Liver (tissue), 9 donors: ENCODE data around the gene DAND5. TPM values are rescaled to one million over a fixed set of nuclear protein-coding genes. Genes with fewer than 3 reads are reported as not detected.

Source experiments
- DNase-seq: peaks from one replicate; pipeline ENCODE4 v3.0.0-alpha.2; 2017; ENCODE audit warnings: low spot score
- H3K27ac ChIP-seq, 2 donors: one replicate each; pipeline ENCODE4 v1.7.0; 2013; ENCODE audit warnings: inconsistent platforms in 2 of 2, low read length in 2 of 2, control low read depth in 1 of 2, low read depth in 1 of 2, mild to moderate bottlenecking in 1 of 2
- H3K27me3 ChIP-seq, 4 donors: one replicate each; pipeline versions ENCODE4 v1.6.1 to v1.7.0; 2013; ENCODE audit warnings: low read length in 3 of 4, inconsistent platforms in 1 of 4, mild to moderate bottlenecking in 1 of 4, moderate library complexity in 1 of 4; ENCODE audit not compliant: control insufficient read depth in 4 of 4, insufficient read depth in 4 of 4
- H3K36me3 ChIP-seq, 4 donors: one replicate each; pipeline versions ENCODE4 v1.6.1 to v1.7.0; 2013; ENCODE audit warnings: low read length in 3 of 4, mild to moderate bottlenecking in 3 of 4, low read depth in 1 of 4, moderate library complexity in 1 of 4; ENCODE audit not compliant: control insufficient read depth in 4 of 4, insufficient read depth in 3 of 4
- H3K4me1 ChIP-seq, 4 donors: one replicate each; pipeline versions ENCODE4 v1.6.1 to v1.7.0; 2013; ENCODE audit warnings: low read length in 3 of 4, mild to moderate bottlenecking in 3 of 4, moderate library complexity in 1 of 4; ENCODE audit not compliant: control insufficient read depth in 4 of 4, insufficient read depth in 4 of 4
- H3K4me3 ChIP-seq, 3 donors: one replicate each; pipeline versions ENCODE4 v1.6.1 to v1.7.0; 2013; ENCODE audit warnings: low read length in 3 of 3, control low read depth in 1 of 3, low read depth in 1 of 3, mild to moderate bottlenecking in 1 of 3
- H3K9ac ChIP-seq, 2 donors: one replicate each; pipeline ENCODE4 v1.7.0; 2013; ENCODE audit warnings: low read length in 2 of 2, mild to moderate bottlenecking in 2 of 2, moderate library complexity in 2 of 2, control low read depth in 1 of 2, low read depth in 1 of 2
- H3K9me3 ChIP-seq, 4 donors: one replicate each; pipeline versions ENCODE4 v1.6.1 to v1.7.0; 2013; ENCODE audit warnings: low read length in 3 of 4; ENCODE audit not compliant: control insufficient read depth in 4 of 4
- FOXA2 ChIP-seq: IDR thresholded peaks from 2 replicates; pipeline ENCODE4 v1.6.1; 2016; ENCODE audit warnings: antibody characterized with exemption
- GABPA ChIP-seq, 2 donors: IDR thresholded peaks in 1 of 2; conservative IDR thresholded peaks in 1 of 2; 2 replicates each; pipeline ENCODE4 v1.6.1; 2016; ENCODE audit warnings: antibody characterized with exemption in 2 of 2, mild to moderate bottlenecking in 1 of 2, moderate library complexity in 1 of 2
- HNF4A ChIP-seq, 2 donors: conservative IDR thresholded peaks; 2 replicates each; pipeline ENCODE4 v1.6.1; 2016; ENCODE audit warnings: antibody characterized with exemption in 2 of 2, mild to moderate bottlenecking in 2 of 2
- HNF4G ChIP-seq: IDR thresholded peaks from 2 replicates; pipeline ENCODE4 v1.6.1; 2016; ENCODE audit warnings: antibody characterized with exemption
- JUND ChIP-seq, 2 donors: IDR thresholded peaks; 2 replicates each; pipeline ENCODE4 v1.6.1; 2016; ENCODE audit warnings: antibody characterized with exemption in 2 of 2
- NR2F2 ChIP-seq: IDR thresholded peaks from 2 replicates; pipeline ENCODE4 v1.6.1; 2016; ENCODE audit warnings: antibody characterized with exemption
- RAD21 ChIP-seq, 2 donors: IDR thresholded peaks; 2 replicates each; pipeline ENCODE4 v1.6.1; 2016; ENCODE audit warnings: antibody characterized with exemption in 2 of 2, mild to moderate bottlenecking in 2 of 2
- RXRA ChIP-seq, 2 donors: IDR thresholded peaks; 2 replicates each; pipeline ENCODE4 v1.6.1; 2017 to 2018; ENCODE audit warnings: antibody characterized with exemption in 2 of 2, mild to moderate bottlenecking in 1 of 2
- SP1 ChIP-seq: IDR thresholded peaks from 2 replicates; pipeline ENCODE4 v1.6.1; 2018; ENCODE audit warnings: antibody characterized with exemption, mild to moderate bottlenecking
- YY1 ChIP-seq: IDR thresholded peaks from 2 replicates; pipeline ENCODE4 v1.6.1; 2016; ENCODE audit warnings: antibody characterized with exemption, mild to moderate bottlenecking
- WGBS: extraction: QIAGEN DNeasy Blood & Tissue Kit; methylation state at CpG from one replicate; pipeline ENCODE4 v1.1.7; 2013; 5-methylcytosine and 5-hydroxymethylcytosine counted together
- polyA plus RNA-seq, 2 donors: library from polyadenylated mRNA; stranded (reverse) in 1 of 2; unstranded in 1 of 2; fragments of 200-250 nt in 1 of 2; fragments of >200 nt in 1 of 2; fragmentation: Nextera tagmentation in 1 of 2; extraction: Ambion mirVana in 1 of 2; gene quantifications; one replicate each; pipeline versions ENCODE4 v1.2.1 to v1.2.3, GENCODE V29; 2013 to 2015
- total RNA-seq, 2 donors: library from RNA; depleted of rRNA; stranded (reverse); fragments of >200 nt; gene quantifications; one replicate each; pipeline ENCODE4 v1.2.3, GENCODE V29; 2014
- TF ChIP-seq, protein P1 (sequence below): fragments of 150-350 bp; IDR thresholded peaks from 2 replicates; pipeline ENCODE4 v1.5.1; 2017; ENCODE audit warnings: improper control_type of control experiment, low read depth, low read length; ENCODE audit not compliant: missing input control
- TF ChIP-seq, protein P2 (sequence below): IDR thresholded peaks from 2 replicates; pipeline ENCODE4 v1.6.1; 2016; ENCODE audit warnings: antibody characterized with exemption, mild to moderate bottlenecking
- TF ChIP-seq, protein P3 (sequence below): IDR thresholded peaks from 2 replicates; pipeline ENCODE4 v1.6.1; 2016; ENCODE audit warnings: antibody characterized with exemption
- donor health status: healthy.
- donor health status: healthy.
- donor health status: healthy.
- donor health status: healthy.
- donor health status: healthy.

DAND5 gene
- total and polyA plus RNA-seq, 4 donors: 0.23 TPM; not detected in 3

DNA sequence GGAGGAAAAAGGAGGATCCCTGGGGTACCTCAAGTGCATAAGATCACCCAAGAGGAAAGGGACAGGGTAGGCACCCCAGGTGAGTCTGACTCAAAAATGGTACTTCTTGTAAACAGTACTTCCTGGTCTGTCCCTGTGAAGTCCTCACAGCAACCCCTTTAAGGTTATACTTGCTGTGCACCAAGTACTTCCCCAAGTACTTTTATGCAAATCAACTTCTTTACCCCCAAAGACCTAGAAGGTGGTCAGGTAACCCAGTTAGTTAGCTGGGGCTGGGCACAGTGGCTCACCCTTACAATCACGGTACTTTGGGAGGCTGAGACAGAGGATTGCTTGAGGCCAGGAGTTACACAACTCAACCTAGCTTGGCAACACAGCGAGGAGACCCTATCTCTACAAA lies 28.5 kb upstream of the DAND5 start (continued):
- no peak for TF ChIP-seq NR2F2

DNA sequence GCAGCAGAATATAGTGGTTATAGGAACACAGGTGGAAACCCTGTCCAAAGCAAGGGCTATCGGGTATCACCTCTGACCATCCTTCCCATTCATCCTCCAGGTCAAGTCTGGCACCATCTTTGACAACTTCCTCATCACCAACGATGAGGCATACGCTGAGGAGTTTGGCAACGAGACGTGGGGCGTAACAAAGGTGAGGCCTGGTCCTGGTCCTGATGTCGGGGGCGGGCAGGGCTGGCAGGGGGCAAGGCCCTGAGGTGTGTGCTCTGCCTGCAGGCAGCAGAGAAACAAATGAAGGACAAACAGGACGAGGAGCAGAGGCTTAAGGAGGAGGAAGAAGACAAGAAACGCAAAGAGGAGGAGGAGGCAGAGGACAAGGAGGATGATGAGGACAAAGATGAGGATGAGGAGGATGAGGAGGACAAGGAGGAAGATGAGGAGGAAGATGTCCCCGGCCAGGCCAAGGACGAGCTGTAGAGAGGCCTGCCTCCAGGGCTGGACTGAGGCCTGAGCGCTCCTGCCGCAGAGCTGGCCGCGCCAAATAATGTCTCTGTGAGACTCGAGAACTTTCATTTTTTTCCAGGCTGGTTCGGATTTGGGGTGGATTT lies 25.8 kb upstream of the DAND5 start:
- 85% methylated on average over 18 of the region's 18 CpGs for WGBS
- DNase-seq: no peak
- no peak overlapping the region for H3K9ac ChIP-seq
- H3K27ac ChIP-seq: no peak overlapping the region
- TF ChIP-seq HNF4G (no peak), SP1 (no peak), NR2F2 (no peak), YY1 (no peak), HNF4A (conservative IDR thresholded peaks at IDR 0.05) (no peak), JUND (IDR thresholded peaks at IDR 0.05) (no peak), RAD21 (IDR thresholded peaks at IDR 0.05) (no peak)
- TF ChIP-seq, protein P1, sequence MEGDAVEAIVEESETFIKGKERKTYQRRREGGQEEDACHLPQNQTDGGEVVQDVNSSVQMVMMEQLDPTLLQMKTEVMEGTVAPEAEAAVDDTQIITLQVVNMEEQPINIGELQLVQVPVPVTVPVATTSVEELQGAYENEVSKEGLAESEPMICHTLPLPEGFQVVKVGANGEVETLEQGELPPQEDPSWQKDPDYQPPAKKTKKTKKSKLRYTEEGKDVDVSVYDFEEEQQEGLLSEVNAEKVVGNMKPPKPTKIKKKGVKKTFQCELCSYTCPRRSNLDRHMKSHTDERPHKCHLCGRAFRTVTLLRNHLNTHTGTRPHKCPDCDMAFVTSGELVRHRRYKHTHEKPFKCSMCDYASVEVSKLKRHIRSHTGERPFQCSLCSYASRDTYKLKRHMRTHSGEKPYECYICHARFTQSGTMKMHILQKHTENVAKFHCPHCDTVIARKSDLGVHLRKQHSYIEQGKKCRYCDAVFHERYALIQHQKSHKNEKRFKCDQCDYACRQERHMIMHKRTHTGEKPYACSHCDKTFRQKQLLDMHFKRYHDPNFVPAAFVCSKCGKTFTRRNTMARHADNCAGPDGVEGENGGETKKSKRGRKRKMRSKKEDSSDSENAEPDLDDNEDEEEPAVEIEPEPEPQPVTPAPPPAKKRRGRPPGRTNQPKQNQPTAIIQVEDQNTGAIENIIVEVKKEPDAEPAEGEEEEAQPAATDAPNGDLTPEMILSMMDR: no peak
- TF ChIP-seq, protein P2, sequence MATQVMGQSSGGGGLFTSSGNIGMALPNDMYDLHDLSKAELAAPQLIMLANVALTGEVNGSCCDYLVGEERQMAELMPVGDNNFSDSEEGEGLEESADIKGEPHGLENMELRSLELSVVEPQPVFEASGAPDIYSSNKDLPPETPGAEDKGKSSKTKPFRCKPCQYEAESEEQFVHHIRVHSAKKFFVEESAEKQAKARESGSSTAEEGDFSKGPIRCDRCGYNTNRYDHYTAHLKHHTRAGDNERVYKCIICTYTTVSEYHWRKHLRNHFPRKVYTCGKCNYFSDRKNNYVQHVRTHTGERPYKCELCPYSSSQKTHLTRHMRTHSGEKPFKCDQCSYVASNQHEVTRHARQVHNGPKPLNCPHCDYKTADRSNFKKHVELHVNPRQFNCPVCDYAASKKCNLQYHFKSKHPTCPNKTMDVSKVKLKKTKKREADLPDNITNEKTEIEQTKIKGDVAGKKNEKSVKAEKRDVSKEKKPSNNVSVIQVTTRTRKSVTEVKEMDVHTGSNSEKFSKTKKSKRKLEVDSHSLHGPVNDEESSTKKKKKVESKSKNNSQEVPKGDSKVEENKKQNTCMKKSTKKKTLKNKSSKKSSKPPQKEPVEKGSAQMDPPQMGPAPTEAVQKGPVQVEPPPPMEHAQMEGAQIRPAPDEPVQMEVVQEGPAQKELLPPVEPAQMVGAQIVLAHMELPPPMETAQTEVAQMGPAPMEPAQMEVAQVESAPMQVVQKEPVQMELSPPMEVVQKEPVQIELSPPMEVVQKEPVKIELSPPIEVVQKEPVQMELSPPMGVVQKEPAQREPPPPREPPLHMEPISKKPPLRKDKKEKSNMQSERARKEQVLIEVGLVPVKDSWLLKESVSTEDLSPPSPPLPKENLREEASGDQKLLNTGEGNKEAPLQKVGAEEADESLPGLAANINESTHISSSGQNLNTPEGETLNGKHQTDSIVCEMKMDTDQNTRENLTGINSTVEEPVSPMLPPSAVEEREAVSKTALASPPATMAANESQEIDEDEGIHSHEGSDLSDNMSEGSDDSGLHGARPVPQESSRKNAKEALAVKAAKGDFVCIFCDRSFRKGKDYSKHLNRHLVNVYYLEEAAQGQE: no peak
- H3K4me3 ChIP-seq: no peak overlapping the region
- no peaks in the 10 kb centered on the region for H3K27me3 ChIP-seq
- peaks cover 9 to 50% (median 35%) of the 10 kb centered on the region in 4 donors for H3K4me1 ChIP-seq
- peaks cover 19 to 46% (median 45%) of the 10 kb centered on the region in 4 donors for H3K36me3 ChIP-seq
- H3K9me3 ChIP-seq: no peaks in the 10 kb centered on the region

DNA sequence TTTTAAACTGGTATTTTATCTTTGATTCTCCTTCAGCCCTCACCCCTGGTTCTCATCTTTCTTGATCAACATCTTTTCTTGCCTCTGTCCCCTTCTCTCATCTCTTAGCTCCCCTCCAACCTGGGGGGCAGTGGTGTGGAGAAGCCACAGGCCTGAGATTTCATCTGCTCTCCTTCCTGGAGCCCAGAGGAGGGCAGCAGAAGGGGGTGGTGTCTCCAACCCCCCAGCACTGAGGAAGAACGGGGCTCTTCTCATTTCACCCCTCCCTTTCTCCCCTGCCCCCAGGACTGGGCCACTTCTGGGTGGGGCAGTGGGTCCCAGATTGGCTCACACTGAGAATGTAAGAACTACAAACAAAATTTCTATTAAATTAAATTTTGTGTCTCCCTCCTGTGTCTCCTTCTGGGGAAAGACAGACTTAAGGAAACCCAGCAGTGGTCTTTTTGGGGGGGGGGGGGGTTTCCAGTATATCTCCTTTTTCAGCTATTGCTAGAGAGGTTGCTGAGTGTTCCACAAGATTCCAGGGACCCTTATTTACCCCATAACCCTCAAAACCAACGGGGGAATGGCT lies 25.2 kb upstream of the DAND5 start:
- 86% methylated on average over 2 of the region's 2 CpGs for WGBS
- Histone ChIP-seq H3K9ac (no peak overlapping the region), H3K4me3 (no peak overlapping the region), H3K27ac (no peak overlapping the region), H3K36me3 (peaks cover 24 to 52% (median 52%) of the 10 kb centered on the region in 4 donors), H3K27me3 (no peaks in the 10 kb centered on the region), H3K4me1 (peaks cover 9 to 50% (median 34%) of the 10 kb centered on the region in 4 donors), H3K9me3 (no peaks in the 10 kb centered on the region)
- TF ChIP-seq HNF4G (no peak), RXRA (IDR thresholded peaks at IDR 0.05) (no peak), YY1 (no peak), SP1 (no peak), HNF4A (conservative IDR thresholded peaks at IDR 0.05) (no peak), NR2F2 (no peak), GABPA (IDR thresholded peaks at IDR 0.05 in 1 of 2, conservative IDR thresholded peaks at IDR 0.05 in 1 of 2) (no peak), FOXA2 (no peak)
- TF ChIP-seq, protein P3, sequence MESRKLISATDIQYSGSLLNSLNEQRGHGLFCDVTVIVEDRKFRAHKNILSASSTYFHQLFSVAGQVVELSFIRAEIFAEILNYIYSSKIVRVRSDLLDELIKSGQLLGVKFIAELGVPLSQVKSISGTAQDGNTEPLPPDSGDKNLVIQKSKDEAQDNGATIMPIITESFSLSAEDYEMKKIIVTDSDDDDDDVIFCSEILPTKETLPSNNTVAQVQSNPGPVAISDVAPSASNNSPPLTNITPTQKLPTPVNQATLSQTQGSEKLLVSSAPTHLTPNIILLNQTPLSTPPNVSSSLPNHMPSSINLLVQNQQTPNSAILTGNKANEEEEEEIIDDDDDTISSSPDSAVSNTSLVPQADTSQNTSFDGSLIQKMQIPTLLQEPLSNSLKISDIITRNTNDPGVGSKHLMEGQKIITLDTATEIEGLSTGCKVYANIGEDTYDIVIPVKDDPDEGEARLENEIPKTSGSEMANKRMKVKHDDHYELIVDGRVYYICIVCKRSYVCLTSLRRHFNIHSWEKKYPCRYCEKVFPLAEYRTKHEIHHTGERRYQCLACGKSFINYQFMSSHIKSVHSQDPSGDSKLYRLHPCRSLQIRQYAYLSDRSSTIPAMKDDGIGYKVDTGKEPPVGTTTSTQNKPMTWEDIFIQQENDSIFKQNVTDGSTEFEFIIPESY: no peak
- TF ChIP-seq, protein P2: no peak
- no peak for DNase-seq
